H9 (cell line): Measurements from ENCODE around the gene MRPS14. TPM values are rescaled to one million over a fixed set of nuclear protein-coding genes. Genes with fewer than 3 reads are reported as not detected.

Experiments
- DNase-seq: peaks from one replicate; pipeline ENCODE4 v3.0.0-alpha.2; 2017
- H2AFZ ChIP-seq: one replicate; pipeline ENCODE4 v1.6.1; 2013; ENCODE audit warnings: mild to moderate bottlenecking, low read length, control low read depth, moderate library complexity
- H2AK5ac ChIP-seq: 2 replicates; pipeline ENCODE4 v1.6.1; 2013; ENCODE audit warnings: low read length, control low read depth, mixed read lengths; ENCODE audit not compliant: insufficient read length
- H2BK120ac ChIP-seq: one replicate; pipeline ENCODE4 v1.6.1; 2013; ENCODE audit warnings: low read depth, mild to moderate bottlenecking, low read length, control low read depth, inconsistent platforms; ENCODE audit not compliant: poor library complexity, severe bottlenecking
- H2BK12ac ChIP-seq: 2 replicates; pipeline ENCODE4 v1.6.1; 2013; ENCODE audit warnings: low read length, control low read depth, mixed read lengths, low read depth; ENCODE audit not compliant: insufficient read length
- H2BK15ac ChIP-seq: 2 replicates; pipeline ENCODE4 v1.6.1; 2013; ENCODE audit warnings: low read depth, low read length, control low read depth
- H2BK20ac ChIP-seq: one replicate; pipeline ENCODE4 v1.6.1; 2013; ENCODE audit warnings: low read depth, mild to moderate bottlenecking, low read length, control low read depth, inconsistent platforms; ENCODE audit not compliant: poor library complexity, severe bottlenecking
- H2BK5ac ChIP-seq: 2 replicates; pipeline ENCODE4 v1.6.1; 2013; ENCODE audit warnings: low read length, control low read depth, mixed read lengths; ENCODE audit not compliant: insufficient read length
- H3K14ac ChIP-seq: 2 replicates; pipeline ENCODE4 v1.6.1; 2013; ENCODE audit warnings: low read length, control low read depth; ENCODE audit not compliant: insufficient read depth
- H3K18ac ChIP-seq: 2 replicates; pipeline ENCODE4 v1.6.1; 2013; ENCODE audit warnings: low read depth, mild to moderate bottlenecking, mixed read lengths, low read length, control low read depth; ENCODE audit not compliant: insufficient read length
- H3K23ac ChIP-seq: 2 replicates; pipeline ENCODE4 v1.6.1; 2013; ENCODE audit warnings: low read length, control low read depth, mixed read lengths, low read depth; ENCODE audit not compliant: insufficient read length
- H3K23me2 ChIP-seq: 2 replicates; pipeline ENCODE4 v1.6.1; 2013; ENCODE audit warnings: low read depth, mild to moderate bottlenecking, mixed read lengths, low read length, control low read depth; ENCODE audit not compliant: insufficient read length, poor library complexity, severe bottlenecking
- H3K27ac ChIP-seq: 2 replicates; pipeline ENCODE4 v1.5.1; 2013; ENCODE audit warnings: low read length, control low read depth, mixed read lengths, low read depth; ENCODE audit not compliant: insufficient read length
- H3K27me3 ChIP-seq: 2 replicates; pipeline ENCODE4 v1.6.1; 2013; ENCODE audit warnings: low read length, control low read depth, inconsistent platforms; ENCODE audit not compliant: insufficient read depth
- H3K4ac ChIP-seq: 2 replicates; pipeline ENCODE4 v1.6.1; 2013; ENCODE audit warnings: low read depth, mild to moderate bottlenecking, control low read depth, inconsistent platforms, low read length, moderate library complexity
- H3K4me1 ChIP-seq: 2 replicates; pipeline ENCODE4 v1.6.1; 2013; ENCODE audit warnings: low read length, control low read depth, inconsistent platforms; ENCODE audit not compliant: insufficient read depth
- H3K4me2 ChIP-seq: 2 replicates; pipeline ENCODE4 v1.6.1; 2013; ENCODE audit warnings: low read length, control low read depth, mixed read lengths; ENCODE audit not compliant: insufficient read length, insufficient read depth
- H3K56ac ChIP-seq: 2 replicates; pipeline ENCODE4 v1.6.1; 2013; ENCODE audit warnings: low read depth, mild to moderate bottlenecking, mixed read lengths, low read length, control low read depth; ENCODE audit not compliant: insufficient read length
- H3K79me1 ChIP-seq: 2 replicates; pipeline ENCODE4 v1.6.1; 2013; ENCODE audit warnings: low read depth, mild to moderate bottlenecking, moderate library complexity, low read length, control low read depth, inconsistent platforms; ENCODE audit not compliant: insufficient read depth, poor library complexity, severe bottlenecking
- H3K79me2 ChIP-seq: 2 replicates; pipeline ENCODE4 v1.6.1; 2013; ENCODE audit warnings: low read length, control low read depth, inconsistent platforms; ENCODE audit not compliant: insufficient read depth
- H3K9ac ChIP-seq: 2 replicates; pipeline ENCODE4 v1.6.1; 2013; ENCODE audit warnings: low read length, control low read depth, mixed read lengths; ENCODE audit not compliant: insufficient read length; ENCODE audit errors: extremely low read depth
- H3K9me3 ChIP-seq: one replicate; pipeline ENCODE4 v1.6.1; 2013; ENCODE audit warnings: low read depth, low read length, inconsistent platforms; ENCODE audit not compliant: control insufficient read depth
- H3T11ph ChIP-seq: one replicate; pipeline ENCODE4 v1.6.1; 2013; ENCODE audit warnings: mild to moderate bottlenecking, low read length, control low read depth, inconsistent platforms
- H4K20me1 ChIP-seq: one replicate; pipeline ENCODE4 v1.6.1; 2013; ENCODE audit not compliant: control insufficient read depth, insufficient read length, insufficient read depth
- H4K5ac ChIP-seq: 2 replicates; pipeline ENCODE4 v1.6.1; 2013; ENCODE audit warnings: low read depth, mild to moderate bottlenecking, mixed read lengths, low read length, control low read depth; ENCODE audit not compliant: insufficient read length
- H4K8ac ChIP-seq: replicated peaks from 2 replicates; pipeline ENCODE4 v1.6.1; 2013; ENCODE audit warnings: low read length, control low read depth, mixed read lengths, low read depth; ENCODE audit not compliant: insufficient read length
- H4K91ac ChIP-seq: 2 replicates; pipeline ENCODE4 v1.6.1; 2013; ENCODE audit warnings: low read depth, mild to moderate bottlenecking, moderate library complexity, mixed read lengths, low read length, control low read depth; ENCODE audit not compliant: insufficient read length
- H3K27ac Mint-ChIP-seq, 3 experiments: 2 replicates in 2 of 3; 3 replicates in 1 of 3; pipeline ENCODE4 v1.8.0; 2020 to 2021; ENCODE audit warnings: mixed read lengths in 3 of 3, mild to moderate bottlenecking in 1 of 3, moderate library complexity in 1 of 3
- H3K27me3 Mint-ChIP-seq: 2 replicates; pipeline ENCODE4 v1.8.0; 2021; ENCODE audit warnings: low read depth, mild to moderate bottlenecking, moderate library complexity, mixed read lengths
- H3K36me3 Mint-ChIP-seq, 3 experiments: 2 replicates in 2 of 3; 3 replicates in 1 of 3; pipeline ENCODE4 v1.8.0; 2020 to 2021; ENCODE audit warnings: low read depth in 3 of 3, mixed read lengths in 3 of 3; ENCODE audit not compliant: insufficient read depth in 1 of 3
- H3K4me1 Mint-ChIP-seq, 2 experiments: 2 replicates each; pipeline ENCODE4 v1.8.0; 2020; ENCODE audit warnings: mixed read lengths in 2 of 2
- H3K4me3 Mint-ChIP-seq, 2 experiments: 2 replicates in 1 of 2; 3 replicates in 1 of 2; pipeline ENCODE4 v1.8.0; 2020 to 2021; ENCODE audit warnings: mild to moderate bottlenecking in 2 of 2, mixed read lengths in 2 of 2, moderate library complexity in 1 of 2
- H3K9me3 Mint-ChIP-seq, 2 experiments: 2 replicates in 1 of 2; 3 replicates in 1 of 2; pipeline ENCODE4 v1.8.0; 2020; ENCODE audit warnings: mild to moderate bottlenecking in 2 of 2, mixed read lengths in 2 of 2, moderate library complexity in 1 of 2
- WGBS: extraction: QIAGEN DNeasy Blood & Tissue Kit; methylation state at CpG from one replicate; pipeline ENCODE4 v1.1.7; 2013; ENCODE audit warnings: missing lambda C conversion rate, low lambda C conversion rate, mixed read lengths; ENCODE audit not compliant: insufficient read length; ENCODE audit errors: extremely low coverage; 5-methylcytosine and 5-hydroxymethylcytosine counted together
- total RNA-seq: library from RNA; stranded (reverse); gene quantifications from 2 replicates; pipeline ENCODE4 v1.2.1, GENCODE V29; 2021
- TF ChIP-seq, protein P1 (sequence below): fragments of 200-600 bp; sonication (generic); conservative IDR thresholded peaks from 3 replicates; pipeline ENCODE4 v1.8.0; 2021; ENCODE audit warnings: antibody characterized with exemption, mild to moderate bottlenecking

Gene MRPS14
- total RNA-seq, 1 experiment from 2014 or later, result 30.6 TPM

DNA sequence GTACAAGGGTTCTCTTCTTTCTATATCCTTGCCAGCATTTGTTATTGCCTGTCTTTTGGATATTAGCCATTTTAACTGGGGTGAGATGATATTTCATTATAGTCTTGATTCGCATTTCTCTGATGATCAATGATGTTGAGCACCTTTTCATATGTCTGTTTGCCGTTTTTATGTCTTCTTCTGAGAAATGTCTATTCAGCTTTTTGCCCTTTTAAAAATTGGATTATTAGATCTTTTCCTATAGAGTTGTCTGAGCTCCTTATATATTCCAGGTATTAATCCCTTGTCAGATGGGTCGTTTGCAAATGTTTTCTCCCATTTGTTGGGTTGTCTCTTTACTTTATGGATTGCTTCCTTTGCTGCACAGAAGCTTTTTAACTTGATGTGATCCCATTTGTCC, 19.4 kb upstream of the MRPS14 start:
- H3K27me3 ChIP-seq, result no peaks in the 10 kb centered on the region
- no CpG with 5 or more reads among the region's 3 CpGs for WGBS
- Mint-ChIP-seq H3K27ac (no peak overlapping the region), H3K4me1 (peaks cover 6 to 8% of the 10 kb centered on the region in 2 experiments; a peak in 2 of 4 replicates), H3K36me3 (no peaks in the 10 kb centered on the region), H3K4me3 (no peak overlapping the region), H3K27me3 (no peaks in the 10 kb centered on the region), H3K9me3 (no peaks in the 10 kb centered on the region)
- H3K23ac ChIP-seq, result no peak overlapping the region
- H4K20me1 ChIP-seq, result no peaks in the 10 kb centered on the region
- no peaks in the 10 kb centered on the region for H3K79me2 ChIP-seq
- no peak overlapping the region for H4K5ac ChIP-seq
- H4K8ac ChIP-seq, result no peak overlapping the region
- no peak overlapping the region for H2BK120ac ChIP-seq
- H2BK12ac ChIP-seq, result no peak overlapping the region
- no peak overlapping the region for H2BK5ac ChIP-seq
- H3K9ac ChIP-seq, result no peak overlapping the region
- no peak overlapping the region for H3K18ac ChIP-seq
- H3K9me3 ChIP-seq, result no peaks in the 10 kb centered on the region
- DNase-seq, result no peak
- H3T11ph ChIP-seq, result no peak overlapping the region
- no peak overlapping the region for H2BK15ac ChIP-seq
- no peak overlapping the region for H3K4me2 ChIP-seq
- no peak overlapping the region for H2AK5ac ChIP-seq
- H3K23me2 ChIP-seq, result no peaks in the 10 kb centered on the region
- no peaks in the 10 kb centered on the region for H3K79me1 ChIP-seq
- no peak overlapping the region for H3K4ac ChIP-seq
- TF ChIP-seq, protein P1, sequence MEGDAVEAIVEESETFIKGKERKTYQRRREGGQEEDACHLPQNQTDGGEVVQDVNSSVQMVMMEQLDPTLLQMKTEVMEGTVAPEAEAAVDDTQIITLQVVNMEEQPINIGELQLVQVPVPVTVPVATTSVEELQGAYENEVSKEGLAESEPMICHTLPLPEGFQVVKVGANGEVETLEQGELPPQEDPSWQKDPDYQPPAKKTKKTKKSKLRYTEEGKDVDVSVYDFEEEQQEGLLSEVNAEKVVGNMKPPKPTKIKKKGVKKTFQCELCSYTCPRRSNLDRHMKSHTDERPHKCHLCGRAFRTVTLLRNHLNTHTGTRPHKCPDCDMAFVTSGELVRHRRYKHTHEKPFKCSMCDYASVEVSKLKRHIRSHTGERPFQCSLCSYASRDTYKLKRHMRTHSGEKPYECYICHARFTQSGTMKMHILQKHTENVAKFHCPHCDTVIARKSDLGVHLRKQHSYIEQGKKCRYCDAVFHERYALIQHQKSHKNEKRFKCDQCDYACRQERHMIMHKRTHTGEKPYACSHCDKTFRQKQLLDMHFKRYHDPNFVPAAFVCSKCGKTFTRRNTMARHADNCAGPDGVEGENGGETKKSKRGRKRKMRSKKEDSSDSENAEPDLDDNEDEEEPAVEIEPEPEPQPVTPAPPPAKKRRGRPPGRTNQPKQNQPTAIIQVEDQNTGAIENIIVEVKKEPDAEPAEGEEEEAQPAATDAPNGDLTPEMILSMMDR, result no peak
- H2BK20ac ChIP-seq, result no peak overlapping the region
- no peak overlapping the region for H3K56ac ChIP-seq
- no peak overlapping the region for H3K14ac ChIP-seq
- no peak overlapping the region for H4K91ac ChIP-seq
- H3K27ac ChIP-seq, result no peak overlapping the region
- H2AFZ ChIP-seq, result no peak overlapping the region
- H3K4me1 ChIP-seq, result no peaks in the 10 kb centered on the region
